Osteocyte (in vitro differentiated cells): ENCODE data around the gene KCNC1. TPM values are rescaled to one million over a fixed set of nuclear protein-coding genes. Genes with fewer than 3 reads are reported as not detected.

Experiments used
- DNase-seq: peaks from one replicate; pipeline ENCODE4 v3.0.0; 2021; ENCODE audit warnings: mixed read lengths; ENCODE audit not compliant: unreplicated experiment; ENCODE audit errors: extremely low spot score
- H3K27ac Mint-ChIP-seq: one replicate; pipeline ENCODE4 v1.8.0; 2021; ENCODE audit warnings: mild to moderate bottlenecking, mixed read lengths; ENCODE audit not compliant: unreplicated experiment
- H3K27me3 Mint-ChIP-seq: one replicate; pipeline ENCODE4 v1.8.0; 2021; ENCODE audit warnings: mixed read lengths; ENCODE audit not compliant: unreplicated experiment
- H3K36me3 Mint-ChIP-seq: one replicate; pipeline ENCODE4 v1.8.0; 2021; ENCODE audit warnings: mixed read lengths; ENCODE audit not compliant: unreplicated experiment
- H3K4me1 Mint-ChIP-seq: one replicate; pipeline ENCODE4 v1.8.0; 2021; ENCODE audit warnings: mixed read lengths; ENCODE audit not compliant: unreplicated experiment
- H3K4me3 Mint-ChIP-seq: one replicate; pipeline ENCODE4 v1.8.0; 2021; ENCODE audit warnings: mild to moderate bottlenecking, moderate library complexity, mixed read lengths; ENCODE audit not compliant: unreplicated experiment
- H3K9me3 Mint-ChIP-seq: one replicate; pipeline ENCODE4 v1.8.0; 2021; ENCODE audit warnings: mixed read lengths; ENCODE audit not compliant: unreplicated experiment
- total RNA-seq: library from RNA; stranded (reverse); gene quantifications from 2 replicates; pipeline ENCODE4 v1.2.1, GENCODE V29; 2021
- TF ChIP-seq, protein P1 (sequence below): fragments of 200-600 bp; sonication (generic); IDR thresholded peaks from 2 replicates; pipeline ENCODE4 v1.5.0; 2021; ENCODE audit warnings: antibody characterized with exemption, mild to moderate bottlenecking, moderate library complexity

KCNC1 gene
- total RNA-seq, 1 donor from 2014 or later = not detected

DNA sequence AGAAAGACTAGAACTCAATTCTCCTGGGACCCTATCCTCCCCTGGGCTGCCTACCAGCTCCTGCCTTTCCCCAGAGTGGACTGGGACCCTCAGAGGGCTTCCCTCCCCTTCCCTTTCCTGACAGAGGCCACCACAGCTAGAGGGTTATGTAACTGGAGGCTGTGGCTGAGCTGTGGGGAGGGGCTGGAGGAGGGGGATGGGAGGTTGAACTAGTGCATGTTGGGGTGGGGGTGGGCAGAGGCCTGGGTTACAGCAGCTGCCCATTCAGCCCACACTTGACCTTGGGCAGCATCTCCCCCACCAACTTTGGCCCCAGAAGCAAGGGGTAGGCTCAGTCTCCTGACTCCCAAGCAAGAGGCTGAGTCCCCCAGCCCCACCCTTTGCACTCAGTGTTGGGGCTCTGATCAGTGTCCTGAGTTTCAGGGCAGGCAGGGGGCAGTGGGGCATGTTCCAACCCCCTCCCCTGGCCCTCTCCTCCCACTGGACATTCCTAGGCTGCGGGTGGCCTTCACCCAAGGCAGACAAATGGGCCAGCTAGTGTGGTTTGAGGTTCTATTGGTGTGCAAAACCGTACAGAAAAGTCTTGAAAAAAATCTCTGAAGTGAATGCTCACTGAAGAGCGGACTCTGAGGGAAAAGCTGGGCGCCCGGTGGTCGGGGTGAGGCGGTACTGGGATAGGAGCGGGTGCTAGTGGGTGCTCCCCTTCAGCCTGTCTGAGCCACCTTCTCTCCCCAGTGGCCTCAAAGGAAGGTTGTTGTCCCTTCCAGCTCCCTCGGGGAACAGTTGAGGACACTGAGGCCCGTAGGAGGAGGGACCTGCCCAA, 3.8 kb downstream of the KCNC1 start:
- H3K4me1 Mint-ChIP-seq = peaks cover 7% of the 10 kb centered on the region
- H3K27me3 Mint-ChIP-seq = peaks cover 8% of the 10 kb centered on the region
- no peak overlapping the region for H3K27ac Mint-ChIP-seq
- no peaks in the 10 kb centered on the region for H3K36me3 Mint-ChIP-seq
- TF ChIP-seq, protein P1, sequence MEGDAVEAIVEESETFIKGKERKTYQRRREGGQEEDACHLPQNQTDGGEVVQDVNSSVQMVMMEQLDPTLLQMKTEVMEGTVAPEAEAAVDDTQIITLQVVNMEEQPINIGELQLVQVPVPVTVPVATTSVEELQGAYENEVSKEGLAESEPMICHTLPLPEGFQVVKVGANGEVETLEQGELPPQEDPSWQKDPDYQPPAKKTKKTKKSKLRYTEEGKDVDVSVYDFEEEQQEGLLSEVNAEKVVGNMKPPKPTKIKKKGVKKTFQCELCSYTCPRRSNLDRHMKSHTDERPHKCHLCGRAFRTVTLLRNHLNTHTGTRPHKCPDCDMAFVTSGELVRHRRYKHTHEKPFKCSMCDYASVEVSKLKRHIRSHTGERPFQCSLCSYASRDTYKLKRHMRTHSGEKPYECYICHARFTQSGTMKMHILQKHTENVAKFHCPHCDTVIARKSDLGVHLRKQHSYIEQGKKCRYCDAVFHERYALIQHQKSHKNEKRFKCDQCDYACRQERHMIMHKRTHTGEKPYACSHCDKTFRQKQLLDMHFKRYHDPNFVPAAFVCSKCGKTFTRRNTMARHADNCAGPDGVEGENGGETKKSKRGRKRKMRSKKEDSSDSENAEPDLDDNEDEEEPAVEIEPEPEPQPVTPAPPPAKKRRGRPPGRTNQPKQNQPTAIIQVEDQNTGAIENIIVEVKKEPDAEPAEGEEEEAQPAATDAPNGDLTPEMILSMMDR = no peak
- no peaks in the 10 kb centered on the region for H3K9me3 Mint-ChIP-seq
- H3K4me3 Mint-ChIP-seq = no peak overlapping the region
- no peak for DNase-seq

DNA sequence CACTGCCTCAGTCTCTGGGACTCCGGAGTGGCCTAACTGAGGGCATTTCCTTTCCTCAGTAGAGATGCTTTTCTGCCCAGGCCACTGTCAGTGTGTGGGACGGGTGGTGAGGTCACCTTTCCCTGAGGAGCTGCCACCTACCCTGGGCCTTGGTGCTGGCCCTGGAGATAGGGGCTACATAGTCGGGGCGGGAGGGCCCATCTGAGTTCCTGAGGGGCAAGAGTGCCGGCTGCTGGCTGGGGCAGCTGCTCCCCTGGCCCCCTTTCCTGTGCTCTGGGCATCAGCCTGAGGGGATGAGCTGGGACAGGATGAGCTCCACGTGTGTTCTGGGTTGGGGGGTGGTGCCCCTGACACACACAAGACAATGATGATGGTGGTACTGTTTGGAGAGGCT, 5.4 kb downstream of the KCNC1 start:
- no peaks in the 10 kb centered on the region for H3K9me3 Mint-ChIP-seq
- no peak overlapping the region for H3K4me3 Mint-ChIP-seq
- no peak for DNase-seq
- no peak overlapping the region for H3K27ac Mint-ChIP-seq
- peaks cover 8% of the 10 kb centered on the region for H3K27me3 Mint-ChIP-seq
- TF ChIP-seq, protein P1 = no peak
- peaks cover 3% of the 10 kb centered on the region for H3K4me1 Mint-ChIP-seq
- no peaks in the 10 kb centered on the region for H3K36me3 Mint-ChIP-seq

DNA sequence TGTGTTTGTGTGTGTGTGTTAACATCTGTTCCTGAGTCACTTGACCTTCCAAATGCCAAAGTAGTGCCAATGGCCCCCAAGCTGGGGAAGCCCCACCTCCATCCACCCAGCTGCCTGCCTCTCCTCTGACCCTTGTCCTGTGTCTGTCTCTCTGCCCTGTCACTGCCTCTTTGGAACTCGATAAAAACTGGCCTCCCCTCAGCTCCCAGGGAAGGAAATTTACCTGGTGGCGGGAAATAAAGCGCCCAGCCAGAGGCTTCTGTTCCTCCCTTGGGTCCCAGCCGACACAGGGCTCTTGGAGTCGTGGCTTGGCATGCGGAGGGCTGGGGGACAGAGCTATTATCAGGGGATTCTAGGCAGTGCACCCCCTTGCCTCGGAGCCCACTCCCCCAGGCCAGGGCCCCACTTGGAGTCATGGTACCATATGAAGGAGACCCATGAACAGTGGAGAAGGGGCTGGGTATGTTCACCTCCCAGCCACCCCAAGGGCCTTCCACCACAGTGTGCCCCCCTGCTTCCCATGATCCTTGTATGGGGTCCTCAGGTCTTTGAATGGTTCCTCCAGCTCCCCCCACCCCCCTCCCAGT, 6.2 kb downstream of the KCNC1 start:
- Mint-ChIP-seq H3K4me1 (peaks cover 3% of the 10 kb centered on the region), H3K27me3 (peaks cover 8% of the 10 kb centered on the region), H3K4me3 (no peak overlapping the region), H3K36me3 (no peaks in the 10 kb centered on the region), H3K9me3 (no peaks in the 10 kb centered on the region), H3K27ac (no peak overlapping the region)
- DNase-seq = no peak
- TF ChIP-seq, protein P1 = no peak

DNA sequence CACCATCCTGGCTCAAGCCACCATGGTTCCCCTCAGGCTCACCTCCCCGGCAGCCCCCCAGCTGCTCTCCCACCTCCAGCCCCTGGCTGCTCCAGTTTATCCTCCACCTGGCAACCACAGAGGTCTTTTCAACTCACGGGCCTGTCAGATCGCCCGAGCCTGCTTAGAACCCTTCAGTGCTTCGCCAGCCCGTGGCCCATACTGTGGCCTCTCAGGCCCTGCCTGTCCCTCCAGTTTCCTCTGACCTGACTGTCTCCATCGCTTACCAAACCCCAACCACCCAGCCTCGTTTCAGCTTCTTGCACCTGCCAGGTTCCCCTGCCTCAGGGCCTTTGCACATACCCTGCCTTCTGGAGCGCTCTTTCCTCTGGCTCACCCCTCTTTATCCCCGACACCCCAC, 6.9 kb downstream of the KCNC1 start:
- no peak overlapping the region for H3K27ac Mint-ChIP-seq
- H3K4me1 Mint-ChIP-seq = peaks cover 2% of the 10 kb centered on the region
- H3K36me3 Mint-ChIP-seq = no peaks in the 10 kb centered on the region
- TF ChIP-seq, protein P1 = no peak
- no peaks in the 10 kb centered on the region for H3K9me3 Mint-ChIP-seq
- peaks cover 7% of the 10 kb centered on the region for H3K27me3 Mint-ChIP-seq
- no peak overlapping the region for H3K4me3 Mint-ChIP-seq
- no peak for DNase-seq

DNA sequence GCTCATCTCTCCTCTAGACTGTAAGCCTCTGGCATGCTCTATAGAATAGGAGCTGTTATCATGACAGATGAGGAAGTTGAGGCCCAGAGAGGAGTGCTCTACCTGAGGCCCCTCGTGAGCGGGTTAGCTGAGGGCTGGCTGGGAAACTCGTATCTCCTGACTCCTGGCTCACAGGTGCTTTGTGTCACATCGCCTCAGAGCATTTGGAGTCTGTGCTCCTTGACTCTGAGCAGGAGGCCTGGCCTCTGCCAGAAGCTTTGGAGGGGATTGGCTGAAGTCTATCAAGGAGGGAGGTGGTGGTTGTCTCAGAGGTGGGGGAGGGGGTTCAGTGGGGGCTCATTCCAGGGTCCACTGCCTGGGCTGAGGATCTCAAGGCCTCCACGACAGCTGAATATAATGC, 7.4 kb downstream of the KCNC1 start:
- H3K27me3 Mint-ChIP-seq = peaks cover 2% of the 10 kb centered on the region
- no peaks in the 10 kb centered on the region for H3K36me3 Mint-ChIP-seq
- H3K9me3 Mint-ChIP-seq = no peaks in the 10 kb centered on the region
- no peak overlapping the region for H3K27ac Mint-ChIP-seq
- no peak for DNase-seq
- H3K4me3 Mint-ChIP-seq = no peak overlapping the region
- no peaks in the 10 kb centered on the region for H3K4me1 Mint-ChIP-seq
- TF ChIP-seq, protein P1 = no peak
